Sigmoid colon (tissue), 3 donors: ENCODE measurements around the gene PPM1E.

Experiments
- POLR2A ChIP-seq, 2 donors: fragments of 450-650 bp; IDR thresholded peaks; one replicate each; pipeline ENCODE4 v1.6.1; 2016; ENCODE audit warnings: antibody characterized with exemption in 2 of 2, mild to moderate bottlenecking in 2 of 2, moderate library complexity in 2 of 2
- TF ChIP-seq, protein P1 (sequence below), 4 experiments: fragments of 450-650 bp in 3 of 4; fragments of 200-600 bp in 1 of 4; IDR thresholded peaks; one replicate each; pipeline ENCODE4 v1.5.1; 2016 to 2019; ENCODE audit warnings: antibody characterized with exemption in 4 of 4, mild to moderate bottlenecking in 3 of 4, moderate library complexity in 2 of 4

DNA sequence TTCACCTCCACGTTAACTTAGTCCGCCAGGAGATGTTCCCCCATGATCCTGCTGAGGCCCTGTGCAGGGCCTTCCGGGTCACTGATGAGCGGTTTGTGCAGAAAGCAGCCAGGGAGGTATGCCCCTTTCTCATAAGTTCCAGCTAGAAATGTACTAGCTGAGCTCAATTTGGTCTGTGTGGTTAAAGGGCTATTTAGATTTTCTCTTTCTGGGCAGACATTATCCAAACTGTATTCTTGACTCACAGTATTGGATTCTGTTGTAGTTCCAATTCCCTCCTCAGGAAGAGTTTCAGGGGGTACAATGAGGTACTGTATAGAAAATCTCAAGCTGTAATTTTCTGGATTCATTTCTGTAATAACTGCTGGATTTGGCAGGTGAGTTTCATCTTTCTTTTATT lies 214.0 kb downstream of the PPM1E start:
- TF ChIP-seq, protein P1, sequence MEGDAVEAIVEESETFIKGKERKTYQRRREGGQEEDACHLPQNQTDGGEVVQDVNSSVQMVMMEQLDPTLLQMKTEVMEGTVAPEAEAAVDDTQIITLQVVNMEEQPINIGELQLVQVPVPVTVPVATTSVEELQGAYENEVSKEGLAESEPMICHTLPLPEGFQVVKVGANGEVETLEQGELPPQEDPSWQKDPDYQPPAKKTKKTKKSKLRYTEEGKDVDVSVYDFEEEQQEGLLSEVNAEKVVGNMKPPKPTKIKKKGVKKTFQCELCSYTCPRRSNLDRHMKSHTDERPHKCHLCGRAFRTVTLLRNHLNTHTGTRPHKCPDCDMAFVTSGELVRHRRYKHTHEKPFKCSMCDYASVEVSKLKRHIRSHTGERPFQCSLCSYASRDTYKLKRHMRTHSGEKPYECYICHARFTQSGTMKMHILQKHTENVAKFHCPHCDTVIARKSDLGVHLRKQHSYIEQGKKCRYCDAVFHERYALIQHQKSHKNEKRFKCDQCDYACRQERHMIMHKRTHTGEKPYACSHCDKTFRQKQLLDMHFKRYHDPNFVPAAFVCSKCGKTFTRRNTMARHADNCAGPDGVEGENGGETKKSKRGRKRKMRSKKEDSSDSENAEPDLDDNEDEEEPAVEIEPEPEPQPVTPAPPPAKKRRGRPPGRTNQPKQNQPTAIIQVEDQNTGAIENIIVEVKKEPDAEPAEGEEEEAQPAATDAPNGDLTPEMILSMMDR (IDR thresholded peaks at IDR 0.05): no peak
- no peak for TF ChIP-seq POLR2A (IDR thresholded peaks at IDR 0.05)
